Renal pelvis (tissue), 4 donors: Measurements from ENCODE around the gene NEK6. TPM values are rescaled to one million over a fixed set of nuclear protein-coding genes. Genes with fewer than 3 reads are reported as not detected.

Experiments
- DNase-seq: peaks from one replicate; pipeline ENCODE4 v3.0.0-alpha.2; 2013
- polyA plus RNA-seq, 3 donors: library from polyadenylated mRNA; unstranded; fragments of 120-200 nt; gene quantifications; one replicate each; pipeline ENCODE4 v1.2.1, GENCODE V29; 2013; ENCODE audit not compliant: insufficient read length in 3 of 3

The NEK6 gene
- polyA plus RNA-seq, 3 donors = 27.6 to 34.9 (median 29.6) TPM

DNA sequence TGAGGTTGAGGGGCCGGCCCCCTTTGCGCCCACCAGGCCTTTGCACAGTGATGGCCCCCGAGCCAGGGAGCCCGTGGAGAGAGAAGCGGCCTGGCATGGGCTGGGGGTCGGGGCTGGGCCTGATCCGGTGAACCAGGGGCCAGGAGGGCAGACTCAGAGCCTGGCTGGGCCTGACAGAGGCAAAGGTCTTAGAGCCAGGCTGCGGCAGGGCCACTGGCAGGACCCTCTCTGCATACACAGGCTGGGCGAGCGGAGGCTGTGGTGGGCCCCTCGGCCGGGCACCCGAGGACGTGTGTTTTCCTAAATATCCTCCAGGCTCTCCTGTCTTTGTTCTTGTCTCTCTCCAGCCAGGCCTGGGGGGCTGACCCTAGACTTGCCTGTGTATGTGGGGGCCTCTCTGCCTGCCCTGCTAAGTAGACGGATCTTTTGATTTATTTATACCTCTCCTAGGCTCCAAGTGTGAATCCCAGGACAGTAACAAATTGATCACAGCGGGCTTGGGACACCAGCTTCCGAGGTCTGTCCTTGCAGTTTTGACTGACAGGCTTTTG is 933 bp downstream of the NEK6 start:
- DNase-seq = no peak

DNA sequence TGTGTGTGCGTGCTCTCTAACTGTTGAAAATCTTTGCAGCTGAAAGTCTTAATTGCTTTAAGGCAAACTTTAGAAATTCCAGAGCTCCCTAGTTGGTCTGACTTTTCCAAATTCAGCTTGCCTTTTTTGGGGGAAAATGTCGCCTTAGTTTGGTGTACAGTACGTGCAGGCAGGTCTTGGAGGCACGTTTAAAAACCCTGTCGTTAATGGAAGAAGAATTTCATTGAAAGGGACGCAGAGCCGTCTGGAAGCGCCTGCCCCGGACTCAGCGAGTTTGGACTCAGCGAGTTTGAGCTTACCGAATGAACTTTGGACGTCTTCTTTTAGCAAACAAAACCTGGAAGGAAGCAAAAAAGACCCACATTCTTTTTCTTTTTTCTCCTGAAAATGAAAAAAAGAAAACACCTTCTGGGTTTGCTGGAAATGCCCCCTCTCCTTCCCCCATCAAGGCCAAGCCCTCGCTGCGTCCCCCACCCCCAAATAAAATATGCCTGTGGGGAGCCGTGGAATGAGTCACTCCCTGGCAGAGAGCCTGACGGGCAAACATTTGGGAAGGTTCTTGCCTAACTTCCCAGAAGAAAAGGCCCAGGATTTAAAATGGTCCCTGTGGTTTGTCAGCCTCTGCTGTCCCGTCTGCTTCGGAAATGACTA is 1.5 kb downstream of the NEK6 start:
- DNase-seq = no peak

- DNase-seq = no peak
Observed at GRCh38 chr9:124260769-124261603, 3.2 kb downstream of the NEK6 start.

DNA sequence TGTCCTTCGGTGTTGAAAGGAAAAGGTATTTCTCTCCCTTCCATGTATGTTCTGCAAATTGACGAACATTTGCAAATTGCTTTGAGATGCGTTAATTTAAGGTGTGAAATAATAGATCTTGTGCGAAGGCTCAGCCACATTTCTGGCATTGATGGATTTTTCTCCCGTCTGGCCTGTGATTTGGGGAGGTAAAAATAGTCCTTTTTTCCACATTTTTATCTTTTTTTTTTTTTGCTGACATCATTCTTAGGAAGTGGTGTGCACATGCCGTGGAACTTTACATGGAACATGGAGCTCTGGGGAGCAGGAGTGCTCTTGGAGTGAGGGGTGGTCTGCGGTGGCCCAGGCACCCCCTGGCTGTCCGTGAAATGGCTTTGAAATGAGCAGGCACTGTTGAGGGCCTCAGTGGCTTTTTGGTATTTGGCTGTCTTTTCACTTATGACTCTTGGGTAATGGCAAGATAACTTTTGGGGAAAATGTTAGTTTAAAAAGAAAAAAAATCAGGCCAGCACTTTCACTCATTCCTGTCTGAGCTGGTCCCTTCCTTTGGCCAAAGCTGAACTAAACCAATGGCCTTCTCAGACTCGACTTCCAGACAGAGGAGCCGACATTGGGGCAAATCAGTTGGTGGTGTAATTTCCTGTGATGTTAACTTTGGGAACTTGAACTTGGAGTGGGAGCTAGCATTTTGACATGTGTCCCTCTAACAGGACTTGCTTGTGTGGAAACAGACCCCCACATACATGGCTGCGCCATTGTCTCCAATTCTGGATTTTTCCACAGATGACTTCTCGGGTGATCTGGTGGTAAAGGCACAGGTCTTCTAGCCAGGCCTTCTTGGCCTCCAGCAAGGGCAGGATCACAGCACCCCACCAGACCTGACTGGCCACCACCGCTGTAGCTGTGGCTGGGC is 4.2 kb downstream of the NEK6 start:
- no peak for DNase-seq

GRCh38 chr9:124262649-124262972 is 4.9 kb downstream of the NEK6 start:
- DNase-seq = no peak

- no peak for DNase-seq
Observed at GRCh38 chr9:124263213-124263612, 5.5 kb downstream of the NEK6 start.

- no peak for DNase-seq
Observed at GRCh38 chr9:124263800-124264426, 6.2 kb downstream of the NEK6 start.

DNA sequence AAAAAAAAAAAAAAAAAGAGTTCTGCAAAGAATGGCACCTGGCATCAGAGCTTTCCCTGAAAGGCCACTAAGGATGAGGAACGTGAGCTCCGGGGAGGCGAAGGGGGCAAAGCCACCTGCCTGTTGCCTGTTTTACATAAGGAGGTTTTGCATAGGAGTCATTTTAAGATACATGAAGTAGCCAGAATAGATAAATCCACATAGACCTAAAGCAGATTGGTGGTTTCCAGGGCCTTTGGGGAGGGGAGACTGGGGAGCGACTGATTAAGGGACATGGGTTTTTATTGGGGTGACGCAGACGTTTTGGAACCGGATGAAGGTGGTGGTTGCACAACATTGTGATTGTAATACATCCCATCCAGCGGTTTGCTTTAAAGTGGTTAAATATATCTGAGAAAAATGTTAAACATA is 7.1 kb downstream of the NEK6 start:
- no peak for DNase-seq

DNA sequence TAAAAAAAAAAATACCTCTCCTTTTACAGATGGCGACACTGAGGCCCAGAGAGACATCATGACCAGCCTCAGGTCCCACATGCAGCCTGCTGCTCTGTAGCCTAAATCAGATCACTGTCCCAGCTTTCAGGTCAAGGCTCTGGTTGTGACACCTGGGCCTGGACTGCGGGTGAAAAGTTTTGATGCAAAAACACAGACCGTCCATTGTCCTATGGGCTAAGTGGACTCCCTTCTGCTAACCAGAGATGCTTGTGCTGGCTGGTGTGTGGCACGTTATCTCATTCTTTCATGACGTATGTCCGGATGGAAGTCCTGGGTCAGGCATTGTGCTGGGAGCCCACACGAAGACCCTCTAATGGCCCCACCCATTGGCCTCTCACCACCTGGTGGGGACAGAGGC is 7.8 kb downstream of the NEK6 start:
- DNase-seq = no peak

DNA sequence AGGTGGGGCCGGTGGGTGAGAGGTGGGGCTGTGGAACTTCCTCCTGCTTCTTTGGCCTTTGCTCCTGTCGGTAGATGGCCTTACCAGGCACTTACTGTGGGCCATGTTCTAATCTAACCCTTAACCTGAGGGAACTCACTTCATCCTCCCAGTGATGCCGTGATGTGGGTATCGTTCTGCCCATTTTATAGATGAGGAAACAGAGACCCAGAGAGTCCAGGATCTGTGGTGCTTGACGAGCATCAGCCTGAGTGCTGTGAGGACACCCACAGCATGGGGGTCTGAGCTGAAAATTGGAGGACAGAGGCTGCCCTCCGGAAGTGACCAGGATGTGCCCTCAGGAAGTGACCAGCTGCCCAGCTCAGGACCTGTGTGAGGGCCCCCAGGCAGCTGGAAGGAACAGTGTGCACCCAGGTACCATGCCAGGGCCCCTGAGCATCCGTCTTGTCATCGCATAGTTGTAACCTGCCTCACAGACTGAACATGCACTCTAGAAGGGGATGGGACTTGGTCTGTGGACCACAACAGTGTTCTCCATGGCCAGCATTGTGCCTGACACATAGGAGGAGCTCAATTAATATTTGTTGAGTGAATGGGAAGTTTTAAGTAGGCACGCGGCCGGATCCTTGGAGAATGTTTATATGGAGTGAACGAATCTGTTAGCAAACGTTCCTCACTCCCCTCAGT is 8.5 kb downstream of the NEK6 start:
- no peak for DNase-seq

GRCh38 chr9:124266826-124267201 is 9.1 kb downstream of the NEK6 start:
- DNase-seq = no peak

DNA sequence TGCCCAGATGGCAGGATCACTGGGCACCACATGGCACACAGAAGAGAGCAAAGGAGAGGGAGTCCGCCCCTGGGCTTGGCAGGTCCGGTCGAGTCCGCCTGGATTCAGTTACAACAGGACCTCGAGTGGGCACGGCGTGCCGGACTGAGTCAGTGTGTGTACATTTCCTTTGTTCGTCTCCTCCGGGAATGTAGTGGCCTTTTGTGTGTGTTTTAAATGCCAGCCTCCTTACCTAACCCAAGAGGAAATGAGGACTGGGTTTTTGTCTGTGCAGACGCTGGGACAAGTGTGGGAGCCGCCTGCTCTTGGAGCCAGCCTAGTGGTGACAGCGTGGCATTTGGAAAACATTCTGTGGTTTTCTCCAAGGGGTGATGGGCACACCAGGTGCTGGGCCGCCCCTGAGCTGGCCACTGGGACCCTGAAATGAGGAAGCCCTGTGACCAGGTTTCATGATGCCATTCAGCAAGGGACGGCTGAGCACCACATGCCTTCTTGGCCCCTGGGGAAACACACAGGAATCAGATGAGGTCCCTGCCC is 9.6 kb downstream of the NEK6 start:
- no peak for DNase-seq

DNA sequence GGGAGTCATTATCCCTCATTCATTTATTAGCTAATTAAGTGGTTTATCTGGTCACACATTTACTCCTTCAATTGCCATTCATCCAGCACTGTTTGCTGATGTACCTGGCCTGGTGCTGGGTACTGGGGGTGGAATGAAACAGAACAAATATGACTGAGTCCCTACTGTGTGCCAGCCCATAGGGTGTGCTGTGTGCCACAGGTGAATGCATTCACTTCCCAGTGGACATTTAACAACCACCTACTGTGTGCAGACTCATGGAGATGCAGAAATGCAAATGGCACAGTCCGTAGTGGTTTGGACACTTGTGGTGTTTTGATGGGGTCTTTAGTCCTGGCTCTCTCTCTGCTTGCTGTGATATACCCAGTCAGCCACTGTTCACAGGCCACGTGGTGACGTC is 10.5 kb downstream of the NEK6 start:
- no peak for DNase-seq

DNA sequence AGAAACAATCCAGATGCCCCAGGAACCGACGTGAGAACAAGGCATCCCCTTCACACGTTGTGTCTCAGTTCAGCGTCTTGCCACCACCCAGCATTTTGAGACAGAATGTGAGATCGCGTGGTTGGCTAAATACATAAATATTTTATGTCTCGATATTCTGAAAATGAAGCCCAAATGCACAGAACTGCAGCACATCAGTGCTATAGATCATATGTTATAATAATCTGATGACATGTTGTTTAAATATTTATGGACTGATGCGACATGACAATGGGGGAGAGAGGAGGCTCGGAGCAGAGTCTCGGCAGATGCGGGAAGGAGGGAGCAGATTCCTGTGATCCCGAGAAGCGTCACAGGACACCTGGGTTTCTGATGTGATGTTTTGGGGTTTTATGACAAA is 10.9 kb downstream of the NEK6 start:
- no peak for DNase-seq

GRCh38 chr9:124269556-124269955 is 11.8 kb downstream of the NEK6 start:
- DNase-seq = no peak

DNA sequence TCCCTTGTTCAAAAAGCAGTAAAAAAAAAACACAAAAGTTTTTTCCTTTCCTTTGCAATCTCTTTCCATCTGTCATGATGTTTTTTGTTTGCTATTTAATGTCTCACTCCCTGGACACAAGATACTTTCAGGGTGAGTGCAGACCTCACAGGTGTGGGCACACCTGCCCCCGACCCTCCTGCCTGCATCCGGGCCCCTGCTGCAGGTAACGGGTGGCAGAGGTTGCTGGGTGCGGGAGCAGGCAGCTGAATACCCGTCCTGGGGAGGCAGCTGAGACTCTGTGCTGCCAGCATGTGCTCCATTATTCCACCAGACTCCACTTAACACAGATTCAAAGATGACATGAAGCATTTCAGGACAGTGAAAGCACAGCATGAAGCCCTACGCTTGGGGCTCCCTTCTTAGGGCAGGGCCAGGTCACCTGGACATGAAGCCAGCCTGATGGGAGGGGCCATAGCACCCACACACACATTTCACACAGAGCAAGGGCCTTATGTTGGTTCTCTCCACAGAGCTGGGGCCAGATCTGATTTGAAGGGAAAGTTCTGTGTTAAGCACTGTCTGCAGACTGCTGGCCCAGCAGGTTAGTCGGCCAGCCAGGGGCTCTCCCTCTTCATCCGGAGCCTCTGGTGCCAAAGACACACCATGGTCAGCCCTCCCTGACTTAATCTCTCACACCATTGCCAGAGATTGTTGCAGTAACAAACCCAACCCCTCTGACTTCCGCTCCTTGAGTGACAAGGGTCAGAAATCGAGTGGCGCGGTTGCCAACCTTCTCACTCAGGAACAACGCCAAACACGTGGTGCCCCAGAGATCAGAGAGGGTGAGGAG is 13.0 kb downstream of the NEK6 start:
- DNase-seq = no peak

DNA sequence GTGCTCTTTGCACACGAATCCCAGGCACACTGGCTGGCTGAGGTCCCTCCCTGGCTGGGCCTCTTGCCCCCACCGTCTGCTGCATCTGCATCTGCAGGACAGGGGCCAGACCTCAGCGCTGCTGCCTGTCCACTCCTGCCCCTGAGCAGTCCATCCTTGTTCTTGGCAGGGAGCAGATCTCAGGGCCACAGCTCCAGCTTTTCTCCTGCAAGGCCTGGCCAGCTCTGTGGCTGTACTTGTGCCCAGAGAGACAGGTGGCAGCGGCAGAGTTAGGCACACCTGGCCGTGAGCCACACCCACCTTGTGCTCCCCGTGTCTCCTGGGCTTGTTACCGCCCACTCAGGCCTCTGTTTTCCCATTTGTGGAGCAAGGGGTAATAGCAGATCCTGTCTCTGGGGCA is 13.9 kb downstream of the NEK6 start:
- no peak for DNase-seq

DNA sequence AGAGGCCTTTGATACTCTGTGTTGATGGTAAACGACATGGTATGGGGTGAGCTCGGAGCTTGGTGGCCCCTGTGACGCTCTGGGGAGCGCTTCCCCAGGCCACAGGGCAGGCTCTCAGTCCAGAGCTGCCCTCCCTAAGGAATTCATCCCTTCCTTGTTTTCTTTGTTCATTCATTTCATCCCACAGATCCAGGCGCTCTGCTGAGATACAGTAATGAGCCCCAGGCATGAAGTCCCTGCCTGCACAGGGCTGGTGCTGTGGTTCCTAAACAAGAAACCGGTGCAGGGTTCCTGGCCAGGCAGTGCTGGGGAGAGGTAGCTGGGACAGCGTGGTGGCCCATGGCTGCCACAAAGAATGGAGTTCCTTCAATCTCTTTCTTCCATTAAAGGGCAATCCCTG is 14.4 kb downstream of the NEK6 start:
- DNase-seq = no peak

- DNase-seq = no peak
Observed at GRCh38 chr9:124272979-124273378, 15.2 kb downstream of the NEK6 start.
